GM12892 (cell line): ENCODE measurements around the gene CRACR2A.

Experiments
- DNase-seq: peaks from one replicate; pipeline ENCODE4 v3.0.0; 2011; ENCODE audit not compliant: insufficient read length
- FAIRE-seq: peaks from 2 replicates; lab custom pipeline; 2011; peaks lifted over from hg19 to GRCh38; lab: Jason Lieb, UNC
- POLR2A ChIP-seq: IDR thresholded peaks from 2 replicates; pipeline ENCODE4 v1.6.1; 2011; ENCODE audit warnings: low read depth, low read length, control low read depth
- POLR2AphosphoS5 ChIP-seq: IDR thresholded peaks from 2 replicates; pipeline ENCODE4 v1.6.1; 2011; ENCODE audit warnings: low read depth, low read length, control low read depth
- TAF1 ChIP-seq: IDR thresholded peaks from 2 replicates; pipeline ENCODE4 v1.6.1; 2011; ENCODE audit warnings: low read depth, mild to moderate bottlenecking, control low read depth, low read length, borderline replicate concordance

The CRACR2A gene

DNA sequence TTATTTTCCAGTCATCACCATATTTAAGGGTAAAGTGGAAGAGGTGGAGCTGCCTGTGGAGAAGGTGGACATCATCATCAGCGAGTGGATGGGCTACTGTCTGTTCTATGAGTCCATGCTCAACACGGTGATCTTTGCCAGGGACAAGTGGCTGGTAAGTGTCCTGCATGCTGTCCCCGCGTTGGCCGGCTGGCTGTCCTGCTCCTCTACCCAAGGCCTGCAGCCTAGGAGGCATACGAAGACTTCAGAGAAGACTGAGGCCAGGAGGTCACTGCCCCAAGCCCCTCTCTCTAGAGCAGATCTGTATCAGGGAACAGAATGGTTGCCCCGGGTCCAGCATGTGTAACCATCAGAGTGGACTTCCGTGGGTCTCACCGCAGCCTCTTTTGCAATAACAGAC is 184.2 kb downstream of the CRACR2A start:
- FAIRE-seq (no peak), DNase-seq (no peak)
- TF ChIP-seq POLR2A = no peak
- no peak for TF ChIP-seq TAF1
- TF ChIP-seq POLR2AphosphoS5 = no peak

DNA sequence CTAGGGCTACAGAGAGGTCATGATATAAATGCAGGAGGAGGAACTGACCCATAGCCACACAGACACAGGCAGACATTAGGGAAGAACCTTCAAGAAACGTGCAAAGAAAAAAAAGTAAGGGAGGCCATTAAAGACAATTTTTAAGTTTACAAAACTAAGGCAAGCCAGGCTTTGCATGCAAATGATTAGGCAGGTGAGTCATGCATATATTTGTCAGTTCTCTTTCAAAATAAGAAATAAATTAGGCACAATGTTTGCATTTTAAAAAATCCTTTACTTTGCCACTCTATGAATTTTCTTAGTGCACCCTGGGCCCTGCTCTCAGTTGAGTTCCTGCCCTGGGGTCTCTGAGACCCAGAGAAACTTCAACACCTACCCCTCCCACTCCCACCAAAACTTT is 186.9 kb downstream of the CRACR2A start:
- TF ChIP-seq POLR2A = no peak
- no peak for TF ChIP-seq TAF1
- no peak for TF ChIP-seq POLR2AphosphoS5

More for the DNA sequence above, 186.9 kb downstream of the CRACR2A start:
- no peak for FAIRE-seq
- DNase-seq = no peak
